GM06990 (cell line): ENCODE data around the gene VAV2.
A peak's percentile ranks its signal among the peaks of the same experiment; 100 is the strongest.

Experiments
- DNase-seq: peaks from one replicate; pipeline ENCODE4 v3.0.0-alpha.2; 2011; ENCODE audit not compliant: insufficient read length; ENCODE audit errors: extremely low read depth
- H3K27me3 ChIP-seq: replicated peaks from 2 replicates; pipeline ENCODE4 v1.6.0; 2011; ENCODE audit warnings: low read length; ENCODE audit not compliant: control insufficient read depth, insufficient read depth
- H3K36me3 ChIP-seq: 2 replicates; pipeline ENCODE4 v1.5.1; 2011; ENCODE audit warnings: low read length; ENCODE audit not compliant: control insufficient read depth, insufficient read depth
- H3K4me3 ChIP-seq: replicated peaks from 2 replicates; pipeline ENCODE4 v1.5.1; 2011; ENCODE audit warnings: low read depth, mild to moderate bottlenecking, control low read depth, low read length
- TF ChIP-seq, protein P1 (sequence below): IDR thresholded peaks from 2 replicates; pipeline ENCODE4 v1.5.1; 2011; ENCODE audit warnings: low read length, control low read depth, mild to moderate bottlenecking, inconsistent platforms; ENCODE audit not compliant: insufficient read depth, poor library complexity, severe bottlenecking

VAV2 gene

GRCh38 chr9:133740911-133741310 lies 251.2 kb downstream of the VAV2 start:
- peaks cover 2% of the 10 kb centered on the region for H3K27me3 ChIP-seq
- no peaks in the 10 kb centered on the region for H3K36me3 ChIP-seq
- TF ChIP-seq, protein P1, sequence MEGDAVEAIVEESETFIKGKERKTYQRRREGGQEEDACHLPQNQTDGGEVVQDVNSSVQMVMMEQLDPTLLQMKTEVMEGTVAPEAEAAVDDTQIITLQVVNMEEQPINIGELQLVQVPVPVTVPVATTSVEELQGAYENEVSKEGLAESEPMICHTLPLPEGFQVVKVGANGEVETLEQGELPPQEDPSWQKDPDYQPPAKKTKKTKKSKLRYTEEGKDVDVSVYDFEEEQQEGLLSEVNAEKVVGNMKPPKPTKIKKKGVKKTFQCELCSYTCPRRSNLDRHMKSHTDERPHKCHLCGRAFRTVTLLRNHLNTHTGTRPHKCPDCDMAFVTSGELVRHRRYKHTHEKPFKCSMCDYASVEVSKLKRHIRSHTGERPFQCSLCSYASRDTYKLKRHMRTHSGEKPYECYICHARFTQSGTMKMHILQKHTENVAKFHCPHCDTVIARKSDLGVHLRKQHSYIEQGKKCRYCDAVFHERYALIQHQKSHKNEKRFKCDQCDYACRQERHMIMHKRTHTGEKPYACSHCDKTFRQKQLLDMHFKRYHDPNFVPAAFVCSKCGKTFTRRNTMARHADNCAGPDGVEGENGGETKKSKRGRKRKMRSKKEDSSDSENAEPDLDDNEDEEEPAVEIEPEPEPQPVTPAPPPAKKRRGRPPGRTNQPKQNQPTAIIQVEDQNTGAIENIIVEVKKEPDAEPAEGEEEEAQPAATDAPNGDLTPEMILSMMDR = no peak
- no peak overlapping the region for H3K4me3 ChIP-seq
- no peak for DNase-seq

- DNase-seq = no peak
- Histone ChIP-seq H3K36me3 (no peaks in the 10 kb centered on the region), H3K27me3 (peaks cover 2% of the 10 kb centered on the region), H3K4me3 (no peak overlapping the region)
- TF ChIP-seq, protein P1 = no peak
Measured at GRCh38 chr9:133739408-133740280, 252.5 kb downstream of the VAV2 start.

DNA sequence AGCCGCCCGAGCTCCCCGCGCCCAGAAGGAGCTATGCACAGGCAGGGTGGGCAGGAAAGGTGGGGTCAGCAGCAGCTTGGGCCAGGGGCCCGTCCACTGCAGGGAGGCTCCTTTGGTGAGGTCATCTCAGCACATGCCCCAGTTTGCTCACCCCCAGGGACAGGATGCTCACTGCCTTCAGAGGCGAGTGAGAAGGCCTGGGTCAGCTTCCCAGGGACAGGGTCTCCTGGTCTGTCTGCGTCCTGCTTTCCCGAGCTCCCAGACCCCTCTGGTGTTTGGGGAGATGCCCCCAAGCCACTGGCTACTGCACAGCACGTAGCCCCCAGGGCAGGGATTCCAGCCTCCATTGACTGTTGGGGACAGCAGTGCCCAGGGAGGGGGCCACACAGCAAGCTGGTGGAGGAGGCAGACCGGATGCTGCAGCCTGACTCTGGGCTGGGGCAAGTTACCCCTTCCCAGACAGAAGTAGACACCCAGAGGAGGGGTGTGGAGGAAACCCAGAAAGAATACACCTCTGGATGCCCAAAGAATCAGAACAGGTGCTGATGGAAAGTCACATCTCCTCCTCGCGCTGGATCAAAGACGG lies 253.4 kb downstream of the VAV2 start:
- H3K27me3 ChIP-seq = peaks cover 2% of the 10 kb centered on the region
- DNase-seq = no peak
- H3K4me3 ChIP-seq = no peak overlapping the region
- TF ChIP-seq, protein P1 = no peak
- no peaks in the 10 kb centered on the region for H3K36me3 ChIP-seq

GRCh38 chr9:133737774-133738639 lies 254.1 kb downstream of the VAV2 start, which contains the start of gene SARDH:
Gene SARDH (minus strand): TSS chr9:133738352. CDS start chr9:133734173, 4,179 bp downstream.
- Histone ChIP-seq H3K36me3 (no peaks in the 10 kb centered on the region), H3K4me3 (peak within 1 kb of the TSS; percentile 25), H3K27me3 (peaks cover 2% of the 10 kb centered on the region)
- TF ChIP-seq, protein P1 = no peak
- DNase-seq = peak; percentile 46

DNA sequence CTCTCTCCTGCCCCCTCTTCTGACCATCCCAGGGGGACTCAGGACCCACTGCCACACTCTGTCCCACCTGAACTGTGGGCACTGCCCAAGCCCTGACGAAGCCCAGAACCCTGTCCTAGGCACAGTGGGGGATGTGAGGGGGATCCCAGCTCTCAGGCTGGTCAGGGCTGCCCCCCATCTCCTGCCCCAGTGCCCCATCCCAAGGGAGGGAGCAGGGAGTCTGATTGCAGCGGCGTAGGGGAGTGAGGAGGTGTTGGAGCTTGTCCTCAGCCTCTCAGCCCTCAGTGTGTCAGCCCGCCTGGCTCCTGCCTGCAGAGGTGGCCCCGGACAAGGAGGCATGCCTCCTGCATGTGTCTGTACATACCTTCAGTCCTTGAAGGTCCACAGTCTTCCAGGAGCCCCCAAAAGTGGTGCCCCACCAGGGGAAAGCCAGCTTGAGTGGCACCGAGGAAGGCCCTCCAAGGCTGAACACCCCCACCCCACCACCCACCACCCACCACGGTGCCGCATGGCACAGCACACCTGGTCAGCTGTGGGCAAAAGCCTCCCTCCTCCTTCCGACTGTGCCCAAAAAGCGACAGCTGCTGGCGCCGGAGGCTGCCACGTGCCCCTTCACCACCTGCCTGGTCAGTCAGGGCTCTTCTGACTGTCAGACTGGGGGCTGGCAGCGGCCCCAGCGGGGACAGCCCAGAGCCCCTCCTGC lies 254.9 kb downstream of the VAV2 start:
- Histone ChIP-seq H3K36me3 (no peaks in the 10 kb centered on the region), H3K27me3 (peaks cover 2% of the 10 kb centered on the region), H3K4me3 (no peak overlapping the region)
- DNase-seq = no peak
- TF ChIP-seq, protein P1 = no peak
